Neural progenitor cell (in vitro differentiated cells): ENCODE results near the gene ARHGEF26. TPM values are rescaled to one million over a fixed set of nuclear protein-coding genes. Genes with fewer than 3 reads are reported as not detected.

Experiments used
- DNase-seq: peaks from one replicate; pipeline ENCODE4 v3.0.0-alpha.2; 2016; ENCODE audit warnings: low spot score
- H2AFZ ChIP-seq: fragments of 200-600 bp; sonication (generic); replicated peaks from 2 replicates; pipeline ENCODE4 v1.6.1; 2016; ENCODE audit warnings: antibody characterized with exemption
- H3F3A ChIP-seq: fragments of 200-600 bp; sonication (generic); 2 replicates; pipeline ENCODE4 v1.6.1; 2016; ENCODE audit warnings: antibody characterized with exemption, low read depth
- H3K27ac ChIP-seq: fragments of 200-600 bp; sonication (generic); 2 replicates; pipeline ENCODE4 v1.5.1; 2016; ENCODE audit warnings: mild to moderate bottlenecking
- H3K27me3 ChIP-seq: fragments of 200-600 bp; sonication (generic); 2 replicates; pipeline ENCODE4 v1.6.1; 2016; ENCODE audit warnings: mild to moderate bottlenecking, moderate library complexity
- H3K36me3 ChIP-seq: fragments of 200-600 bp; sonication (generic); 2 replicates; pipeline ENCODE4 v1.5.1; 2016
- H3K4me1 ChIP-seq: fragments of 200-600 bp; sonication (generic); 2 replicates; pipeline ENCODE4 v1.6.1; 2016; ENCODE audit warnings: mixed run types
- H3K4me2 ChIP-seq: fragments of 200-600 bp; sonication (generic); 2 replicates; pipeline ENCODE4 v1.6.1; 2016
- H3K4me3 ChIP-seq: fragments of 200-600 bp; sonication (generic); 2 replicates; pipeline ENCODE4 v1.5.1; 2016
- H3K79me2 ChIP-seq: fragments of 200-600 bp; sonication (generic); 2 replicates; pipeline ENCODE4 v1.6.1; 2016; ENCODE audit warnings: low read depth
- H3K9ac ChIP-seq: fragments of 200-600 bp; sonication (generic); 2 replicates; pipeline ENCODE4 v1.6.1; 2016
- H3K9me3 ChIP-seq: fragments of 200-600 bp; sonication (generic); 2 replicates; pipeline ENCODE4 v1.5.1; 2016; ENCODE audit warnings: low read depth
- H4K20me1 ChIP-seq: fragments of 200-600 bp; sonication (generic); 2 replicates; pipeline ENCODE4 v1.6.1; 2016; ENCODE audit warnings: low read depth
- H3K27ac Mint-ChIP-seq: 3 replicates; pipeline ENCODE4 v1.8.0; 2021; ENCODE audit warnings: mixed read lengths
- H3K27me3 Mint-ChIP-seq: 2 replicates; pipeline ENCODE4 v1.8.0; 2022; ENCODE audit warnings: low read depth, mild to moderate bottlenecking, inconsistent platforms, moderate library complexity, mixed read lengths; ENCODE audit not compliant: insufficient read depth
- H3K36me3 Mint-ChIP-seq: 3 replicates; pipeline ENCODE4 v1.8.0; 2021; ENCODE audit warnings: mixed read lengths
- H3K4me1 Mint-ChIP-seq: 3 replicates; pipeline ENCODE4 v1.8.0; 2021; ENCODE audit warnings: mixed read lengths
- H3K4me3 Mint-ChIP-seq: 3 replicates; pipeline ENCODE4 v1.8.0; 2021; ENCODE audit warnings: mild to moderate bottlenecking, moderate library complexity, mixed read lengths
- H3K9me3 Mint-ChIP-seq: 3 replicates; pipeline ENCODE4 v1.8.0; 2020; ENCODE audit warnings: mixed read lengths
- CTCF ChIP-seq: fragments of 200-600 bp; sonication (generic); IDR thresholded peaks from 2 replicates; pipeline ENCODE4 v1.5.1; 2017; ENCODE audit warnings: antibody characterized with exemption, mild to moderate bottlenecking
- EZH2 ChIP-seq: fragments of 200-600 bp; sonication (generic); IDR thresholded peaks from 2 replicates; pipeline ENCODE4 v1.6.1; 2017; ENCODE audit warnings: antibody characterized with exemption, mild to moderate bottlenecking, moderate library complexity
- EZH2phosphoT487 ChIP-seq: fragments of 200-600 bp; sonication (generic); IDR thresholded peaks from 2 replicates; pipeline ENCODE4 v1.6.1; 2017; ENCODE audit warnings: antibody characterized with exemption
- total RNA-seq: library from RNA; depleted of rRNA; stranded (reverse); fragments of >200 nt; gene quantifications from 2 replicates; pipeline ENCODE4 v1.2.3, GENCODE V29; 2015; ENCODE audit warnings: low replicate concordance

ARHGEF26 gene
- total RNA-seq, 1 donor from 2014 or later, result 14.0 TPM

- no peaks in the 10 kb centered on the region for H4K20me1 ChIP-seq
- H3K4me1 Mint-ChIP-seq, result peaks cover 20% of the 10 kb centered on the region
Measured at GRCh38 chr3:154139996-154140436, 18.8 kb downstream of the ARHGEF26 start.

GRCh38 chr3:154142608-154143007 is 21.4 kb downstream of the ARHGEF26 start:
- H4K20me1 ChIP-seq, result no peaks in the 10 kb centered on the region
- peak overlapping the region; percentile 44 for H3K27ac Mint-ChIP-seq
- no peaks in the 10 kb centered on the region for H3K36me3 ChIP-seq
- H3K4me2 ChIP-seq, result no peak overlapping the region
- H3K36me3 Mint-ChIP-seq, result peaks cover 4% of the 10 kb centered on the region
- H2AFZ ChIP-seq, result no peak overlapping the region
- no peak overlapping the region for H3K4me3 Mint-ChIP-seq
- peaks cover 17% of the 10 kb centered on the region for H3K79me2 ChIP-seq
- peaks cover 4% of the 10 kb centered on the region for H3K27me3 Mint-ChIP-seq
- H3K4me3 ChIP-seq, result no peak overlapping the region
- H3F3A ChIP-seq, result peaks cover 41% of the 10 kb centered on the region
- H3K4me1 Mint-ChIP-seq, result peaks cover 27% of the 10 kb centered on the region
- H3K9me3 Mint-ChIP-seq, result no peaks in the 10 kb centered on the region
- no peaks in the 10 kb centered on the region for H3K27me3 ChIP-seq
- peak overlapping the region; percentile 80 for H3K27ac ChIP-seq
- H3K9me3 ChIP-seq, result no peaks in the 10 kb centered on the region
- peaks cover 39% of the 10 kb centered on the region for H3K4me1 ChIP-seq
- H3K9ac ChIP-seq, result no peak overlapping the region
- TF ChIP-seq EZH2phosphoT487, result no peak
- no peak for TF ChIP-seq EZH2
- no peak for TF ChIP-seq CTCF
- no peak for DNase-seq

More at GRCh38 chr3:154139996-154140436, 18.8 kb downstream of the ARHGEF26 start:
- Mint-ChIP-seq H3K27ac (no peak overlapping the region), H3K36me3 (peaks cover 6% of the 10 kb centered on the region), H3K4me3 (no peak overlapping the region), H3K9me3 (no peaks in the 10 kb centered on the region), H3K27me3 (peaks cover 4% of the 10 kb centered on the region)
- Histone ChIP-seq H3K4me1 (peaks cover 30% of the 10 kb centered on the region), H3K4me2 (no peak overlapping the region), H3F3A (peaks cover 33% of the 10 kb centered on the region), H3K27me3 (no peaks in the 10 kb centered on the region), H3K9me3 (no peaks in the 10 kb centered on the region), H3K79me2 (peaks cover 28% of the 10 kb centered on the region), H3K27ac (no peak overlapping the region), H3K9ac (no peak overlapping the region), H2AFZ (no peak overlapping the region), H3K36me3 (no peaks in the 10 kb centered on the region), H3K4me3 (no peak overlapping the region)
- DNase-seq, result no peak
- TF ChIP-seq CTCF (no peak), EZH2phosphoT487 (no peak), EZH2 (no peak)

GRCh38 chr3:154143873-154144272 is 22.7 kb downstream of the ARHGEF26 start:
- Histone ChIP-seq H3K36me3 (no peaks in the 10 kb centered on the region), H3K79me2 (peaks cover 9% of the 10 kb centered on the region), H3F3A (peaks cover 41% of the 10 kb centered on the region), H3K4me1 (peaks cover 45% of the 10 kb centered on the region), H3K27me3 (no peaks in the 10 kb centered on the region), H4K20me1 (no peaks in the 10 kb centered on the region), H3K9me3 (no peaks in the 10 kb centered on the region), H3K27ac (peak overlapping the region; percentile 80), H3K4me3 (peak overlapping the region; percentile 7), H3K9ac (no peak overlapping the region), H2AFZ (no peak overlapping the region), H3K4me2 (peak overlapping the region; percentile 61)
- Mint-ChIP-seq H3K4me1 (peaks cover 27% of the 10 kb centered on the region), H3K4me3 (no peak overlapping the region), H3K9me3 (no peaks in the 10 kb centered on the region), H3K36me3 (peaks cover 4% of the 10 kb centered on the region), H3K27me3 (peaks cover 2% of the 10 kb centered on the region), H3K27ac (peak overlapping the region; percentile 10)
- no peak for TF ChIP-seq EZH2
- no peak for TF ChIP-seq CTCF
- no peak for TF ChIP-seq EZH2phosphoT487
- DNase-seq, result peak; percentile 73
